GM18873 (cell line): ENCODE measurements around the gene MRPL40.

Experiments
- ATAC-seq: cut with Tn5 transposase; IDR thresholded peaks from one replicate; pipeline ENCODE4 v1.9.1; 2021; ENCODE audit warnings: mild to moderate bottlenecking, moderate library complexity, moderate number of reproducible peaks; ENCODE audit not compliant: unreplicated experiment, low FRiP score

Gene MRPL40

GRCh38 chr22:19432133-19432851 lies at the start of gene MRPL40:
Gene MRPL40, plus strand, starts transcription at chr22:19432545. Its CDS starts 10 bp downstream, at chr22:19432555.
- peak; percentile 52 for ATAC-seq

- no peak for ATAC-seq
Measured at GRCh38 chr22:19383292-19383691, 49.1 kb upstream of the MRPL40 start.

GRCh38 chr22:19385221-19385906 lies 47.0 kb upstream of the MRPL40 start:
- ATAC-seq = no peak

- ATAC-seq = no peak
Measured at GRCh38 chr22:19386248-19386647, 46.1 kb upstream of the MRPL40 start.

- ATAC-seq = no peak
Measured at GRCh38 chr22:19387038-19387437, 45.3 kb upstream of the MRPL40 start.

- no peak for ATAC-seq
Measured at GRCh38 chr22:19387575-19387974, 44.8 kb upstream of the MRPL40 start.

GRCh38 chr22:19393704-19394103 lies 38.6 kb upstream of the MRPL40 start:
- no peak for ATAC-seq

GRCh38 chr22:19394274-19395050 lies 37.9 kb upstream of the MRPL40 start:
- no peak for ATAC-seq

- ATAC-seq = no peak
Measured at GRCh38 chr22:19395276-19395675, 37.1 kb upstream of the MRPL40 start.

- no peak for ATAC-seq
Measured at GRCh38 chr22:19396561-19396933, 35.8 kb upstream of the MRPL40 start.

- ATAC-seq = no peak
Measured at GRCh38 chr22:19396934-19397733, 35.2 kb upstream of the MRPL40 start.

GRCh38 chr22:19397734-19398104 lies 34.6 kb upstream of the MRPL40 start:
- ATAC-seq = no peak

- no peak for ATAC-seq
Measured at GRCh38 chr22:19398206-19398605, 34.1 kb upstream of the MRPL40 start.

- ATAC-seq = no peak
Measured at GRCh38 chr22:19398652-19399051, 33.7 kb upstream of the MRPL40 start.

- ATAC-seq = no peak
Measured at GRCh38 chr22:19400881-19401280, 31.5 kb upstream of the MRPL40 start.

GRCh38 chr22:19401483-19401882 lies 30.9 kb upstream of the MRPL40 start:
- ATAC-seq = no peak

- ATAC-seq = no peak
Measured at GRCh38 chr22:19402642-19403191, 29.6 kb upstream of the MRPL40 start.

- ATAC-seq = no peak
Measured at GRCh38 chr22:19404676-19405075, 27.7 kb upstream of the MRPL40 start.

- no peak for ATAC-seq
Measured at GRCh38 chr22:19405133-19405532, 27.2 kb upstream of the MRPL40 start.

- no peak for ATAC-seq
Measured at GRCh38 chr22:19405652-19406051, 26.7 kb upstream of the MRPL40 start.
